Measurements from ENCODE around the gene NKX6-2. TPM values are rescaled to one million over a fixed set of nuclear protein-coding genes. Genes with fewer than 3 reads are reported as not detected.
A peak's percentile ranks its signal among the peaks of the same experiment; 100 is the strongest.

The NKX6-2 gene
- total RNA-seq = not detected
- 1 to 10 TPM in 1 of 2 donors, under 1 TPM in 1; 0.07 to 7.1 TPM for polyA plus RNA-seq

DNA sequence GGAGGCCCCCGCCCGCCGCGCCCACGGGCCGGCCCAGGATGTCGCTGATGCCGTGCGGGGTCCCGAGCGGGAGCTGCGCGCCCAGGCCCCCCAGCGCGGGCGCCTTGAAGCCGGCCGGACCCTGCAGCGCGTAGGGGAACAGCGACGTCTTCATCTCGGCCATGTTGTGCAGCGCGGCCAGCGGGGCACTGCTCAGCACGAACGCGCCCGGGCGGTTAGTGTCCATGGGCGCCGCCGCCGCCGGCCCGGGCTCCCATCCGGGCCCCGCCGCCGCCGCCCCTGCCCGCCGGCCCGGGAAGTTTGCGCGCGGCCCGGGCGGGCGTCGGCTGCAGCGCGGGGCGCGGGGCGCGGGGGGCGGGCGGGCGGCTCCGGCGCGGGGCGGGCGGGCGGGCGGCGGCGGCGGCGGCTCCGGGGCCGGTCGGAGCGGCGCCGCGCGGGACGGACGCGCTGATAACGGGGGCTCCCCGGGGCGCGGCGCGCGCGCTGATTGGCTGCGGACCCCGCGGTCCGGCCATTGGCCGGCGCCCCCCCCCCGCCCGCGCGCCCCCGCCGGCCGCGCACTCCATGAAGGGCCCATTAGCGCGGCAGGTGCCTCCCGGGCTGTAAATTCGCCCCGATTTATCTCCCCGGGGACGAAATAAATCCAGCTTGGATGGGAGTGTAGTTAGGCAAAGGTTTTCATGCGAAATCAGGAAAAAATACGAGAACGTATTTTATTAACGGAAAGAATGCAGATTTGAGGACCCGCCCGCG, at the start of gene NKX6-2:
Gene NKX6-2 (minus strand): TSS at position 425 of the 753 bp plus-strand sequence. CDS start 199 bp downstream, at position 226.
- Histone ChIP-seq H3K27me3 (ENCODE audit: control insufficient read depth in 4 of 4, insufficient read depth in 4 of 4, low read length in 3 of 4) (peaks cover 0 to 54% (median 3%) of the 10 kb centered on the region in 4 donors), H3K9ac (ENCODE audit: low read depth in 1 of 2, low read length in 2 of 2) (no peak within 1 kb of the TSS), H3K9me3 (ENCODE audit: control insufficient read depth in 4 of 4, low read length in 3 of 4) (peaks cover 0 to 10% (median 3%) of the 10 kb centered on the region in 4 donors), H3K36me3 (ENCODE audit: control insufficient read depth in 4 of 4, insufficient read depth in 3 of 4, low read depth in 1 of 4, low read length in 3 of 4) (peaks cover 6 to 9% (median 7%) of the 10 kb centered on the region in 4 donors), H3K27ac (ENCODE audit: low read depth in 1 of 2, low read length in 2 of 2) (no peak within 1 kb of the TSS), H3K4me1 (ENCODE audit: control insufficient read depth in 4 of 4, insufficient read depth in 4 of 4, low read length in 3 of 4) (peaks cover 2 to 22% (median 6%) of the 10 kb centered on the region in 4 donors), H3K4me3 (ENCODE audit: low read depth in 1 of 3, low read length in 3 of 3) (peak within 1 kb of the TSS in 1 of 3 donors; percentile 20)
- no peak for DNase-seq (ENCODE audit: low spot score)
- WGBS = 7% methylated on average over 119 of the region's 119 CpGs
- TF ChIP-seq EGR1 (IDR thresholded peaks at IDR 0.05; ENCODE audit: low read depth in 2 of 2) (no peak), NR2F2 (IDR thresholded peaks at IDR 0.05) (no peak), FOXA2 (IDR thresholded peaks at IDR 0.05) (no peak), HNF4A (conservative IDR thresholded peaks at IDR 0.05) (no peak), RAD21 (IDR thresholded peaks at IDR 0.05) (no peak), YY1 (IDR thresholded peaks at IDR 0.05) (no peak), GABPA (IDR thresholded peaks at IDR 0.05 in 1 of 2, conservative IDR thresholded peaks at IDR 0.05 in 1 of 2) (no peak), RXRA (IDR thresholded peaks at IDR 0.05) (no peak), SP1 (IDR thresholded peaks at IDR 0.05) (no peak)
- TF ChIP-seq, protein P1, sequence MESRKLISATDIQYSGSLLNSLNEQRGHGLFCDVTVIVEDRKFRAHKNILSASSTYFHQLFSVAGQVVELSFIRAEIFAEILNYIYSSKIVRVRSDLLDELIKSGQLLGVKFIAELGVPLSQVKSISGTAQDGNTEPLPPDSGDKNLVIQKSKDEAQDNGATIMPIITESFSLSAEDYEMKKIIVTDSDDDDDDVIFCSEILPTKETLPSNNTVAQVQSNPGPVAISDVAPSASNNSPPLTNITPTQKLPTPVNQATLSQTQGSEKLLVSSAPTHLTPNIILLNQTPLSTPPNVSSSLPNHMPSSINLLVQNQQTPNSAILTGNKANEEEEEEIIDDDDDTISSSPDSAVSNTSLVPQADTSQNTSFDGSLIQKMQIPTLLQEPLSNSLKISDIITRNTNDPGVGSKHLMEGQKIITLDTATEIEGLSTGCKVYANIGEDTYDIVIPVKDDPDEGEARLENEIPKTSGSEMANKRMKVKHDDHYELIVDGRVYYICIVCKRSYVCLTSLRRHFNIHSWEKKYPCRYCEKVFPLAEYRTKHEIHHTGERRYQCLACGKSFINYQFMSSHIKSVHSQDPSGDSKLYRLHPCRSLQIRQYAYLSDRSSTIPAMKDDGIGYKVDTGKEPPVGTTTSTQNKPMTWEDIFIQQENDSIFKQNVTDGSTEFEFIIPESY (IDR thresholded peaks at IDR 0.05) = no peak
- TF ChIP-seq, protein P2, sequence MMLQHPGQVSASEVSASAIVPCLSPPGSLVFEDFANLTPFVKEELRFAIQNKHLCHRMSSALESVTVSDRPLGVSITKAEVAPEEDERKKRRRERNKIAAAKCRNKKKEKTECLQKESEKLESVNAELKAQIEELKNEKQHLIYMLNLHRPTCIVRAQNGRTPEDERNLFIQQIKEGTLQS (IDR thresholded peaks at IDR 0.05) = no peak
- TF ChIP-seq, protein P3, sequence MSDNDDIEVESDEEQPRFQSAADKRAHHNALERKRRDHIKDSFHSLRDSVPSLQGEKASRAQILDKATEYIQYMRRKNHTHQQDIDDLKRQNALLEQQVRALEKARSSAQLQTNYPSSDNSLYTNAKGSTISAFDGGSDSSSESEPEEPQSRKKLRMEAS (IDR thresholded peaks at IDR 0.05) = no peak
- TF ChIP-seq, protein P4, sequence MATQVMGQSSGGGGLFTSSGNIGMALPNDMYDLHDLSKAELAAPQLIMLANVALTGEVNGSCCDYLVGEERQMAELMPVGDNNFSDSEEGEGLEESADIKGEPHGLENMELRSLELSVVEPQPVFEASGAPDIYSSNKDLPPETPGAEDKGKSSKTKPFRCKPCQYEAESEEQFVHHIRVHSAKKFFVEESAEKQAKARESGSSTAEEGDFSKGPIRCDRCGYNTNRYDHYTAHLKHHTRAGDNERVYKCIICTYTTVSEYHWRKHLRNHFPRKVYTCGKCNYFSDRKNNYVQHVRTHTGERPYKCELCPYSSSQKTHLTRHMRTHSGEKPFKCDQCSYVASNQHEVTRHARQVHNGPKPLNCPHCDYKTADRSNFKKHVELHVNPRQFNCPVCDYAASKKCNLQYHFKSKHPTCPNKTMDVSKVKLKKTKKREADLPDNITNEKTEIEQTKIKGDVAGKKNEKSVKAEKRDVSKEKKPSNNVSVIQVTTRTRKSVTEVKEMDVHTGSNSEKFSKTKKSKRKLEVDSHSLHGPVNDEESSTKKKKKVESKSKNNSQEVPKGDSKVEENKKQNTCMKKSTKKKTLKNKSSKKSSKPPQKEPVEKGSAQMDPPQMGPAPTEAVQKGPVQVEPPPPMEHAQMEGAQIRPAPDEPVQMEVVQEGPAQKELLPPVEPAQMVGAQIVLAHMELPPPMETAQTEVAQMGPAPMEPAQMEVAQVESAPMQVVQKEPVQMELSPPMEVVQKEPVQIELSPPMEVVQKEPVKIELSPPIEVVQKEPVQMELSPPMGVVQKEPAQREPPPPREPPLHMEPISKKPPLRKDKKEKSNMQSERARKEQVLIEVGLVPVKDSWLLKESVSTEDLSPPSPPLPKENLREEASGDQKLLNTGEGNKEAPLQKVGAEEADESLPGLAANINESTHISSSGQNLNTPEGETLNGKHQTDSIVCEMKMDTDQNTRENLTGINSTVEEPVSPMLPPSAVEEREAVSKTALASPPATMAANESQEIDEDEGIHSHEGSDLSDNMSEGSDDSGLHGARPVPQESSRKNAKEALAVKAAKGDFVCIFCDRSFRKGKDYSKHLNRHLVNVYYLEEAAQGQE (IDR thresholded peaks at IDR 0.05) = no peak
- TF ChIP-seq, protein P5, sequence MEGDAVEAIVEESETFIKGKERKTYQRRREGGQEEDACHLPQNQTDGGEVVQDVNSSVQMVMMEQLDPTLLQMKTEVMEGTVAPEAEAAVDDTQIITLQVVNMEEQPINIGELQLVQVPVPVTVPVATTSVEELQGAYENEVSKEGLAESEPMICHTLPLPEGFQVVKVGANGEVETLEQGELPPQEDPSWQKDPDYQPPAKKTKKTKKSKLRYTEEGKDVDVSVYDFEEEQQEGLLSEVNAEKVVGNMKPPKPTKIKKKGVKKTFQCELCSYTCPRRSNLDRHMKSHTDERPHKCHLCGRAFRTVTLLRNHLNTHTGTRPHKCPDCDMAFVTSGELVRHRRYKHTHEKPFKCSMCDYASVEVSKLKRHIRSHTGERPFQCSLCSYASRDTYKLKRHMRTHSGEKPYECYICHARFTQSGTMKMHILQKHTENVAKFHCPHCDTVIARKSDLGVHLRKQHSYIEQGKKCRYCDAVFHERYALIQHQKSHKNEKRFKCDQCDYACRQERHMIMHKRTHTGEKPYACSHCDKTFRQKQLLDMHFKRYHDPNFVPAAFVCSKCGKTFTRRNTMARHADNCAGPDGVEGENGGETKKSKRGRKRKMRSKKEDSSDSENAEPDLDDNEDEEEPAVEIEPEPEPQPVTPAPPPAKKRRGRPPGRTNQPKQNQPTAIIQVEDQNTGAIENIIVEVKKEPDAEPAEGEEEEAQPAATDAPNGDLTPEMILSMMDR (IDR thresholded peaks at IDR 0.05; ENCODE audit: low read depth, low read length, missing input control) = no peak
